SK-N-SH (cell line): ENCODE results near the gene SCRN1. TPM values are rescaled to one million over a fixed set of nuclear protein-coding genes. Genes with fewer than 3 reads are reported as not detected.

Experiments used
- CTCF ChIA-PET: fragments of 300-600, 350-600 bp; formaldehyde crosslinking; extraction: SDS; loops from one replicate; lab custom pipeline; 2021; lab: Yijun Ruan, JAX
- POLR2A ChIA-PET: fragments of 350-600 bp; sonication (Branson Sonifier 250); formaldehyde crosslinking; extraction: SDS; loops from one replicate; lab custom pipeline; 2020; ENCODE audit warnings: antibody characterized with exemption, inconsistent platforms; lab: Yijun Ruan, JAX
- DNase-seq: peaks from one replicate; pipeline ENCODE4 v3.0.0; 2012
- H2AFZ ChIP-seq: fragments of 200-600 bp; sonication (generic); 2 replicates; pipeline ENCODE4 v1.8.1; 2016; ENCODE audit warnings: antibody characterized with exemption, mild to moderate bottlenecking, low read depth
- H3F3A ChIP-seq: fragments of 200-600 bp; sonication (generic); replicated peaks from 2 replicates; pipeline ENCODE3; 2016; ENCODE audit warnings: antibody characterized with exemption, mild to moderate bottlenecking; ENCODE audit not compliant: insufficient read depth
- H3K27ac ChIP-seq, 2 experiments: fragments of 200-500 bp in 1 of 2; fragments of 200-600 bp in 1 of 2; sonication (Bioruptor generic) in 1 of 2; sonication (generic), shearing (Covaris generic) in 1 of 2; 2 replicates each; pipeline versions ENCODE4 v1.5.1 to v1.6.1; 2014 to 2016; ENCODE audit warnings: low read depth in 2 of 2, inconsistent platforms in 1 of 2, low read length in 1 of 2, mild to moderate bottlenecking in 1 of 2, mixed read lengths in 1 of 2
- H3K27me3 ChIP-seq: fragments of 200-600 bp; sonication (generic), shearing (Covaris generic); 2 replicates; pipeline ENCODE4 v1.6.1; 2016; ENCODE audit warnings: mixed run types; ENCODE audit not compliant: insufficient read depth
- H3K36me3 ChIP-seq, 2 experiments: fragments of 200-500 bp in 1 of 2; fragments of 200-600 bp in 1 of 2; sonication (Bioruptor generic) in 1 of 2; sonication (generic) in 1 of 2; replicated peaks in 1 of 2; 2 replicates each; pipeline versions ENCODE3 to v1.5.1; 2014 to 2016; ENCODE audit warnings: low read length in 1 of 2, mild to moderate bottlenecking in 1 of 2; ENCODE audit not compliant: insufficient read depth in 2 of 2, control insufficient read depth in 1 of 2
- H3K4me1 ChIP-seq, 2 experiments: fragments of 200-500 bp in 1 of 2; fragments of 200-600 bp in 1 of 2; sonication (Bioruptor generic) in 1 of 2; sonication (generic), shearing (Covaris generic) in 1 of 2; 2 replicates each; pipeline versions ENCODE4 v1.5.1 to v1.6.1; 2014 to 2016; ENCODE audit warnings: low read depth in 1 of 2, low read length in 1 of 2, mixed run types in 1 of 2; ENCODE audit not compliant: insufficient read depth in 2 of 2, control insufficient read depth in 1 of 2
- H3K4me2 ChIP-seq: fragments of 200-600 bp; sonication (generic), shearing (Covaris generic); 2 replicates; pipeline ENCODE4 v1.6.1; 2017; ENCODE audit warnings: mixed run types
- H3K4me3 ChIP-seq, 2 experiments: fragments of 200-500 bp in 1 of 2; fragments of 200-600 bp in 1 of 2; sonication (Bioruptor generic) in 1 of 2; sonication (generic), shearing (Covaris generic) in 1 of 2; 2 replicates each; pipeline versions ENCODE4 v1.5.1 to v1.8.1; 2014 to 2016; ENCODE audit warnings: low read depth in 2 of 2, inconsistent platforms in 1 of 2, low read length in 1 of 2, mild to moderate bottlenecking in 1 of 2, mixed read lengths in 1 of 2, moderate library complexity in 1 of 2
- H3K79me2 ChIP-seq: fragments of 200-600 bp; sonication (generic); 2 replicates; pipeline ENCODE4 v1.8.1; 2017; ENCODE audit warnings: mild to moderate bottlenecking; ENCODE audit not compliant: insufficient read depth
- H3K9ac ChIP-seq: fragments of 200-600 bp; sonication (generic); 2 replicates; pipeline ENCODE4 v1.6.1; 2017; ENCODE audit warnings: mixed run types
- H3K9me2 ChIP-seq: fragments of 200-600 bp; sonication (generic); 2 replicates; pipeline ENCODE4 v1.6.1; 2017; ENCODE audit warnings: mixed run types
- H3K9me3 ChIP-seq: fragments of 200-600 bp; sonication (generic); 2 replicates; pipeline ENCODE4 v1.6.1; 2017; ENCODE audit warnings: mixed run types, mild to moderate bottlenecking, moderate library complexity
- H4K20me1 ChIP-seq: fragments of 200-600 bp; sonication (generic); 2 replicates; pipeline ENCODE4 v1.6.1; 2017; ENCODE audit warnings: mild to moderate bottlenecking, mixed run types; ENCODE audit not compliant: insufficient read depth
- CHD2 ChIP-seq: fragments of 150-350 bp; IDR thresholded peaks from 2 replicates; pipeline ENCODE4 v1.6.1; 2018; ENCODE audit warnings: low read length; ENCODE audit not compliant: partially characterized antibody
- EZH2phosphoT487 ChIP-seq: fragments of 200-600 bp; sonication (generic); IDR thresholded peaks from 2 replicates; pipeline ENCODE4 v1.6.1; 2017; ENCODE audit warnings: low read depth, mixed run types, mild to moderate bottlenecking, antibody characterized with exemption, moderate library complexity, borderline replicate concordance
- FOSL2 ChIP-seq: IDR thresholded peaks from 2 replicates; pipeline ENCODE4 v1.4.0; 2012; ENCODE audit warnings: low read depth, mild to moderate bottlenecking, moderate library complexity, borderline replicate concordance
- FOXJ3 ChIP-seq: sonication (generic); formaldehyde crosslinking; IDR thresholded peaks from 2 replicates; pipeline ENCODE4 v1.5.1; 2020; ENCODE audit warnings: mild to moderate bottlenecking, missing genetic modification reagents
- FOXM1 ChIP-seq: IDR thresholded peaks from 2 replicates; pipeline ENCODE4 v1.4.0; 2012; ENCODE audit warnings: low read depth, mild to moderate bottlenecking
- JUND ChIP-seq: IDR thresholded peaks from 2 replicates; pipeline ENCODE4 v1.4.0; 2012
- MXI1 ChIP-seq: IDR thresholded peaks from 2 replicates; pipeline ENCODE4 v1.6.1; 2012; ENCODE audit warnings: mild to moderate bottlenecking, low read depth, low read length, improper control_type of control experiment
- NFIC ChIP-seq: IDR thresholded peaks from 2 replicates; pipeline ENCODE4 v1.4.0; 2012; ENCODE audit warnings: borderline replicate concordance
- NRF1 ChIP-seq: IDR thresholded peaks from 2 replicates; pipeline ENCODE4 v1.6.1; 2012; ENCODE audit warnings: low read depth, mild to moderate bottlenecking, low read length
- PBX3 ChIP-seq: IDR thresholded peaks from 2 replicates; pipeline ENCODE4; 2012
- RAD21 ChIP-seq: IDR thresholded peaks from 2 replicates; pipeline ENCODE4 v1.6.1; 2012; ENCODE audit warnings: mild to moderate bottlenecking, low read length
- REST ChIP-seq: IDR thresholded peaks from 2 replicates; pipeline ENCODE4 v1.6.1; 2012; ENCODE audit warnings: mild to moderate bottlenecking, low read depth, low read length, moderate library complexity
- SMC3 ChIP-seq: IDR thresholded peaks from 2 replicates; pipeline ENCODE4 v1.6.1; 2012; ENCODE audit warnings: low read depth, low read length, improper control_type of control experiment
- TCF12 ChIP-seq: IDR thresholded peaks from 2 replicates; pipeline ENCODE4 v1.4.0; 2012
- USF2 ChIP-seq: fragments of 150-350 bp; IDR thresholded peaks from 2 replicates; pipeline ENCODE4 v1.6.1; 2017; ENCODE audit warnings: antibody characterized with exemption, low read length, low read depth, borderline replicate concordance
- YY1 ChIP-seq: IDR thresholded peaks from 2 replicates; pipeline ENCODE4 v1.4.0; 2012; ENCODE audit warnings: low read depth, mild to moderate bottlenecking
- WGBS: methylation state at CpG from one replicate; pipeline ENCODE4 v1.1.6; 2017; ENCODE audit warnings: low lambda C conversion rate; 5-methylcytosine and 5-hydroxymethylcytosine counted together
- polyA plus RNA-seq, 3 experiments: library from polyadenylated mRNA; depleted of rRNA; stranded (reverse); fragments of >200 nt; gene quantifications; 2 replicates each; pipeline ENCODE4 v1.2.3, GENCODE V29; 2012

Gene SCRN1
- polyA plus RNA-seq, 1 of the 3 experiments (the other 2 are of a cell fraction), result 64.3 TPM

- Histone ChIP-seq H4K20me1 (no peaks in the 10 kb centered on the region), H3K27ac (no peak overlapping the region), H3K27me3 (no peaks in the 10 kb centered on the region), H2AFZ (no peak overlapping the region), H3K36me3 (peaks cover 0 to 11% of the 10 kb centered on the region in 2 experiments), H3K9me2 (no peaks in the 10 kb centered on the region), H3F3A (peaks cover 17% of the 10 kb centered on the region), H3K4me3 (no peak overlapping the region), H3K4me1 (peaks cover 0 to 2% of the 10 kb centered on the region in 2 experiments; a peak in 1 of 4 replicates), H3K79me2 (peaks cover 23% of the 10 kb centered on the region), H3K9ac (no peak overlapping the region), H3K4me2 (no peak overlapping the region), H3K9me3 (peaks cover 34% of the 10 kb centered on the region)
- WGBS, result 63% methylated on average over 4 of the region's 4 CpGs
- no peak for DNase-seq
- ChIA-PET CTCF (interaction anchor here (0.8 kb wide), 1 partner anchor 357 kb away, joined by 3 read pairs; no protein-coding TSS in a partner anchor), POLR2A (interaction anchor here (0.7 kb wide), 1 partner anchor 307 kb away, joined by 3 read pairs; no protein-coding TSS in a partner anchor)
- TF ChIP-seq PBX3, result no peak
- no peak for TF ChIP-seq FOSL2
- TF ChIP-seq REST, result no peak
- TF ChIP-seq FOXM1, result no peak
- no peak for TF ChIP-seq EZH2phosphoT487
- TF ChIP-seq NRF1, result no peak
These were observed 3.5 kb upstream of the SCRN1 start for GRCh38 chr7:29993140-29993539.

- Histone ChIP-seq H3F3A (peaks cover 29% of the 10 kb centered on the region), H2AFZ (no peak overlapping the region), H3K27me3 (no peaks in the 10 kb centered on the region), H3K4me3 (no peak overlapping the region), H3K9me2 (no peaks in the 10 kb centered on the region), H3K9me3 (peaks cover 34% of the 10 kb centered on the region), H3K79me2 (peaks cover 32% of the 10 kb centered on the region), H3K9ac (no peak overlapping the region), H3K27ac (no peak overlapping the region), H3K4me1 (peaks cover 6 to 9% of the 10 kb centered on the region in 2 experiments; a peak in 2 of 4 replicates), H4K20me1 (no peaks in the 10 kb centered on the region), H3K36me3 (peaks cover 0 to 8% of the 10 kb centered on the region in 2 experiments), H3K4me2 (no peak overlapping the region)
- WGBS, result 94% methylated on average over 5 of the region's 5 CpGs
- ChIA-PET CTCF (interaction anchor here (0.9 to 1.0 kb wide), 2 partner anchors 11 to 15 kb away, joined by 3 read pairs; no protein-coding TSS in a partner anchor), POLR2A (no interaction called here)
- DNase-seq, result no peak
- TF ChIP-seq RAD21 (no peak), USF2 (no peak), JUND (no peak), NFIC (no peak), FOXJ3 (CRISPR knock-in tag) (no peak), SMC3 (no peak), TCF12 (no peak), FOXM1 (no peak), FOSL2 (no peak), YY1 (no peak), MXI1 (no peak), CHD2 (no peak)
These were observed 2.3 kb upstream of the SCRN1 start for GRCh38 chr7:29991937-29992336.
